ENCODE data around the gene PTPRD.
"Not testable (repeated sequence)": the region's sequence is repeated elsewhere in the genome, so short reads cannot be mapped to it uniquely, and the experiment has no call there.

- TF ChIP-seq POLR2AphosphoS5 (IDR thresholded peaks at IDR 0.05; ENCODE audit: borderline replicate concordance, low read depth, low read length); EZH2 (IDR thresholded peaks at IDR 0.05): not testable (repeated sequence)
These were observed 163.6 kb downstream of the PTPRD start for GRCh38 chr9:10449201-10449617.
